Endodermal cell (in vitro differentiated cells): ENCODE data around the gene CFB. TPM values are rescaled to one million over a fixed set of nuclear protein-coding genes. Genes with fewer than 3 reads are reported as not detected.

Experiments used
- DNase-seq: peaks from one replicate; pipeline ENCODE4 v3.0.0-alpha.2; 2017
- H3K27ac ChIP-seq: 2 replicates; pipeline ENCODE4 v1.5.1; 2013; ENCODE audit warnings: mild to moderate bottlenecking, low read depth, low read length, moderate library complexity
- H3K27me3 ChIP-seq: 2 replicates; pipeline ENCODE4 v1.6.1; 2013; ENCODE audit warnings: mild to moderate bottlenecking, low read length, moderate library complexity; ENCODE audit not compliant: insufficient read depth, control insufficient read depth, poor library complexity, severe bottlenecking
- H3K36me3 ChIP-seq: 2 replicates; pipeline ENCODE4 v1.7.0; 2013; ENCODE audit warnings: mild to moderate bottlenecking, low read length, moderate library complexity; ENCODE audit not compliant: control insufficient read depth, insufficient read depth
- H3K4me1 ChIP-seq: one replicate; pipeline ENCODE4 v1.7.0; 2013; ENCODE audit warnings: low read length; ENCODE audit not compliant: control insufficient read depth, insufficient read depth
- H3K4me3 ChIP-seq: 2 replicates; pipeline ENCODE4 v1.5.1; 2013; ENCODE audit warnings: mild to moderate bottlenecking, low read length, moderate library complexity
- H3K9ac ChIP-seq: 2 replicates; pipeline ENCODE4 v1.6.1; 2013; ENCODE audit warnings: mild to moderate bottlenecking, low read length, moderate library complexity; ENCODE audit not compliant: poor library complexity, severe bottlenecking; ENCODE audit errors: extremely low read depth
- H3K9me3 ChIP-seq: 2 replicates; pipeline ENCODE4 v1.6.1; 2013; ENCODE audit warnings: mild to moderate bottlenecking, low read length, moderate library complexity; ENCODE audit not compliant: control insufficient read depth
- H3K27ac Mint-ChIP-seq: 2 replicates; pipeline ENCODE4 v1.8.0; 2020; ENCODE audit warnings: mixed read lengths
- H3K27me3 Mint-ChIP-seq: 2 replicates; pipeline ENCODE4 v1.8.0; 2021; ENCODE audit warnings: mild to moderate bottlenecking, mixed read lengths; ENCODE audit not compliant: insufficient read depth
- H3K36me3 Mint-ChIP-seq: 2 replicates; pipeline ENCODE4 v1.8.0; 2020; ENCODE audit warnings: low read depth, mixed read lengths
- H3K4me1 Mint-ChIP-seq: 2 replicates; pipeline ENCODE4 v1.8.0; 2020; ENCODE audit warnings: mixed read lengths
- H3K4me3 Mint-ChIP-seq: 2 replicates; pipeline ENCODE4 v1.8.0; 2020; ENCODE audit warnings: mild to moderate bottlenecking, moderate library complexity, mixed read lengths
- H3K9me3 Mint-ChIP-seq: 2 replicates; pipeline ENCODE4 v1.8.0; 2020; ENCODE audit warnings: mild to moderate bottlenecking, mixed read lengths
- WGBS, 2 experiments: methylation state at CpG; one replicate each; pipeline versions ENCODE4 v1.1.5 to v1.1.7; 2013; ENCODE audit warnings: missing lambda C conversion rate in 2 of 2, mixed read lengths in 1 of 2; ENCODE audit not compliant: insufficient coverage in 1 of 2, insufficient read length in 1 of 2; 5-methylcytosine and 5-hydroxymethylcytosine counted together
- total RNA-seq, 2 donors: library from RNA; stranded (reverse); fragmentation: NEBNext Ultra II Directional in 1 of 2; extraction: Animal tissue kit (Norgen Biotek cat#: 25700) in 1 of 2; gene quantifications; 2 replicates in 1 of 2; 3 replicates in 1 of 2; pipeline ENCODE4 v1.2.1, GENCODE V29; 2021
- TF ChIP-seq, protein P1 (sequence below): fragments of 200-600 bp; sonication (generic); conservative IDR thresholded peaks from 2 replicates; pipeline ENCODE4 v1.5.0; 2021; ENCODE audit warnings: antibody characterized with exemption, mild to moderate bottlenecking

CFB gene
- total RNA-seq, 2 donors from 2014 or later, result 0.51 to 0.66 TPM

DNA sequence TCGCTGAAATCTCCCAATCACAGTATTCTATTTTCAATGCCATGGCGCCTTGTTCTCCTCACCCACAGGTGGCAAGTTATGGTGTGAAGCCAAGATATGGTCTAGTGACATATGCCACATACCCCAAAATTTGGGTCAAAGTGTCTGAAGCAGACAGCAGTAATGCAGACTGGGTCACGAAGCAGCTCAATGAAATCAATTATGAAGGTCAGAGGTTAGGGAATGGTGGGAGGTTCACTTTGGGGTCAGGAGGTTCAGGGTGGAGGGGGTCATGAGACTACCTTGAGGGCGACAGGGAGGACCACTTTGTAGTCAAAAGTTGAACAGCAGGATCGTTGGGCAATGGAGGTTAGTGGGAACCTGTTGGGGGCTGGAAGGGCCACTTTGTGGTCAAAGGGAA is 2.4 kb downstream of the CFB start:
- no peak overlapping the region for H3K27ac Mint-ChIP-seq
- H3K27me3 Mint-ChIP-seq, result peaks cover 53% of the 10 kb centered on the region
- no peaks in the 10 kb centered on the region for H3K9me3 ChIP-seq
- WGBS, 2 experiments, result 88 to 94% methylated on average over 4 to 5 of the region's 5 CpGs
- H3K4me3 Mint-ChIP-seq, result no peak overlapping the region
- peaks cover 31% of the 10 kb centered on the region for H3K27me3 ChIP-seq
- H3K9me3 Mint-ChIP-seq, result no peaks in the 10 kb centered on the region
- no peak overlapping the region for H3K9ac ChIP-seq
- DNase-seq, result no peak
- TF ChIP-seq, protein P1, sequence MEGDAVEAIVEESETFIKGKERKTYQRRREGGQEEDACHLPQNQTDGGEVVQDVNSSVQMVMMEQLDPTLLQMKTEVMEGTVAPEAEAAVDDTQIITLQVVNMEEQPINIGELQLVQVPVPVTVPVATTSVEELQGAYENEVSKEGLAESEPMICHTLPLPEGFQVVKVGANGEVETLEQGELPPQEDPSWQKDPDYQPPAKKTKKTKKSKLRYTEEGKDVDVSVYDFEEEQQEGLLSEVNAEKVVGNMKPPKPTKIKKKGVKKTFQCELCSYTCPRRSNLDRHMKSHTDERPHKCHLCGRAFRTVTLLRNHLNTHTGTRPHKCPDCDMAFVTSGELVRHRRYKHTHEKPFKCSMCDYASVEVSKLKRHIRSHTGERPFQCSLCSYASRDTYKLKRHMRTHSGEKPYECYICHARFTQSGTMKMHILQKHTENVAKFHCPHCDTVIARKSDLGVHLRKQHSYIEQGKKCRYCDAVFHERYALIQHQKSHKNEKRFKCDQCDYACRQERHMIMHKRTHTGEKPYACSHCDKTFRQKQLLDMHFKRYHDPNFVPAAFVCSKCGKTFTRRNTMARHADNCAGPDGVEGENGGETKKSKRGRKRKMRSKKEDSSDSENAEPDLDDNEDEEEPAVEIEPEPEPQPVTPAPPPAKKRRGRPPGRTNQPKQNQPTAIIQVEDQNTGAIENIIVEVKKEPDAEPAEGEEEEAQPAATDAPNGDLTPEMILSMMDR, result no peak
- H3K36me3 ChIP-seq, result peaks cover 30% of the 10 kb centered on the region
- no peaks in the 10 kb centered on the region for H3K4me1 Mint-ChIP-seq
- H3K4me1 ChIP-seq, result no peaks in the 10 kb centered on the region
- H3K27ac ChIP-seq, result no peak overlapping the region
- H3K36me3 Mint-ChIP-seq, result peaks cover 15% of the 10 kb centered on the region
- H3K4me3 ChIP-seq, result no peak overlapping the region

DNA sequence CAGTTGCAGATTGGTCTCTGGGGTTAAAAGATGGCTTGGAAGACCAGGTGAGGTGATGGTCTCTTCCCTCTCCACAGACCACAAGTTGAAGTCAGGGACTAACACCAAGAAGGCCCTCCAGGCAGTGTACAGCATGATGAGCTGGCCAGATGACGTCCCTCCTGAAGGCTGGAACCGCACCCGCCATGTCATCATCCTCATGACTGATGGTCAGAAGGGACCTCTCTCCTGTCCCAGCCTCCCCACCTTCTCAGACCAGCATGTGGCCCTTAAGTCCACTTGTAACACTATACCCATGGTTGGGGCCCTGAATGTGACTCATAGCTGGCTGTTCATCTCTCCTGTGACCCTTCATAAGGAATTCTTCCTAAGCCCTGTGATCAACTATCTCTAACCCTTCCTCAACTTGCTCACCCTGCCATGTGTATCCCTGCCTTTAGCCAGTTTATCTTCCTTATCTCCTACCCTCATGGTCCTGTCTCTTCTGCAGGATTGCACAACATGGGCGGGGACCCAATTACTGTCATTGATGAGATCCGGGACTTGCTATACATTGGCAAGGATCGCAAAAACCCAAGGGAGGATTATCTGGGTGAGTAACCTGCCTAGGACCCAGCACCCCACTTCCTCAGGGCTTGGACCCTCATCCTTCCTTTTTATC is 3.0 kb downstream of the CFB start:
- Mint-ChIP-seq H3K4me3 (no peak overlapping the region), H3K36me3 (peaks cover 21% of the 10 kb centered on the region), H3K27me3 (peaks cover 48% of the 10 kb centered on the region), H3K27ac (no peak overlapping the region), H3K4me1 (no peaks in the 10 kb centered on the region), H3K9me3 (no peaks in the 10 kb centered on the region)
- 92 to 96% methylated on average over 3 to 6 of the region's 6 CpGs for WGBS, 2 experiments
- H3K36me3 ChIP-seq, result peaks cover 36% of the 10 kb centered on the region
- no peak overlapping the region for H3K4me3 ChIP-seq
- no peak overlapping the region for H3K27ac ChIP-seq
- no peak for DNase-seq
- no peaks in the 10 kb centered on the region for H3K9me3 ChIP-seq
- TF ChIP-seq, protein P1, result no peak
- no peaks in the 10 kb centered on the region for H3K4me1 ChIP-seq
- H3K27me3 ChIP-seq, result peaks cover 25% of the 10 kb centered on the region
- no peak overlapping the region for H3K9ac ChIP-seq

DNA sequence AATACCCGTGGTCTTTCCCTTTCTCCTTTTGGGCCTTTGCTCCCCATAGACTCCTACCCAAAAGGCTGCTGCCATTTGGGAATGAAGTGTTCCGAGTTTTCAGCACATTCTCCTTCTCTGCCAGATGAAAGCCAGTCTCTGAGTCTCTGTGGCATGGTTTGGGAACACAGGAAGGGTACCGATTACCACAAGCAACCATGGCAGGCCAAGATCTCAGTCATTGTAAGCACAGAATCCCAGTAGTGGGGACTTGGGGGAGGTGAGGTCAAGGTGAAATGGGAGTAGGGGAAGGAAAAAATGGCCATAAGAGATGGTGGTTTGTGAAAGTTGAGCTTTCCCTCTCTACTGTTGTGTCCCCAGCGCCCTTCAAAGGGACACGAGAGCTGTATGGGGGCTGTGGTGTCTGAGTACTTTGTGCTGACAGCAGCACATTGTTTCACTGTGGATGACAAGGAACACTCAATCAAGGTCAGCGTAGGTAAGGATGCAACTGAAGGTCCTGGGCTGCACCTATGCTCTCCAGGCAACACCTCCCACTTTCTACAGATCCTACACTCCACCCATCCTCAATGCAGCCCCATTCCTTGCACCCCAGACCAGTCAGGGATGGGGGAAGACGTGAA is 4.1 kb downstream of the CFB start:
- H3K9me3 ChIP-seq, result no peaks in the 10 kb centered on the region
- H3K36me3 ChIP-seq, result peaks cover 45% of the 10 kb centered on the region
- no peaks in the 10 kb centered on the region for H3K9me3 Mint-ChIP-seq
- TF ChIP-seq, protein P1, result no peak
- H3K4me3 ChIP-seq, result no peak overlapping the region
- 94 to 99% methylated on average over 5 to 7 of the region's 7 CpGs for WGBS, 2 experiments
- peaks cover 14% of the 10 kb centered on the region for H3K27me3 ChIP-seq
- peaks cover 37% of the 10 kb centered on the region for H3K27me3 Mint-ChIP-seq
- H3K36me3 Mint-ChIP-seq, result peaks cover 32% of the 10 kb centered on the region
- H3K27ac Mint-ChIP-seq, result no peak overlapping the region
- no peak overlapping the region for H3K9ac ChIP-seq
- H3K4me1 ChIP-seq, result no peaks in the 10 kb centered on the region
- no peak overlapping the region for H3K4me3 Mint-ChIP-seq
- no peaks in the 10 kb centered on the region for H3K4me1 Mint-ChIP-seq
- DNase-seq, result no peak
- no peak overlapping the region for H3K27ac ChIP-seq
